Measurements from ENCODE around the gene ZNF180.
"Not testable (repeated sequence)": the region's sequence is repeated elsewhere in the genome, so short reads cannot be mapped to it uniquely, and the experiment has no call there.

The ZNF180 gene

DNA sequence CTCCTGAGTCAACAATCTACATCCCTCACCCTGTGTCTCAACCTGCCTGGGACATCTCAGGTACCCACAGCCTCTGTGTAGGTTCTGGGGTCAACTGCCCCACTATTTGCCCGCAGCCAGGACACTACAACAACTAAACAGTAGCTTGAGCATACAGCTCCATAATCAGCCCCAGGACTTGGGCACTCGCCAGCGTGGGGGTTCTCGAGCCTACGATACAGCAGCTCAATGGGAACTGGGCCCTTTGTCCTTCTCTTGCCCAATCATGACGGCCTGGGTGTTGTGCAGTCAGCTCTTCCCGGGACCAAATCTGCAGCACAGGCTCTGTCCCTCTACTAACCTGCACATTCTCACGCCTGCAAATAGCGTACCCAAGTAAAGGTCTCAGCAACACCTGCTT is 1.3 kb downstream of the ZNF180 start:
- no peak for DNase-seq (ENCODE audit: low spot score)

DNA sequence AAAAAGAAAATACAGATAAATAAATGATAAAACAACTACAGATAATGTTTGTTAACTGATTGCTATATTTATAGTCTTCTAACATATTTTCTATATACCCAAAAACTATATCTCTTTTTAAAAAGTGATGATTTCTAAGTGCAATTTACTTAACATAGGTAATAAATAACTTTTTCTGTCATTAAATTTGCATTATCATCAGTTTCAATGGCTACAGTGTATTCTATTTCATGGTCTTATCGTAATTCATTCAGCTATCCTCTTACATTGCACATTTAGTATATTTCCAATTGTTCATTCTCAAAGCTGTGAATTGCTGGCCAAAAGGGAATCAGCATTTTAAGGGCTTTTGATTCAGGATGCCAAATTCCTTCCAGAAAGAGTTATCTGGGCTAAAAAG is 3.6 kb downstream of the ZNF180 start:
- DNase-seq (ENCODE audit: low spot score) = no peak

DNA sequence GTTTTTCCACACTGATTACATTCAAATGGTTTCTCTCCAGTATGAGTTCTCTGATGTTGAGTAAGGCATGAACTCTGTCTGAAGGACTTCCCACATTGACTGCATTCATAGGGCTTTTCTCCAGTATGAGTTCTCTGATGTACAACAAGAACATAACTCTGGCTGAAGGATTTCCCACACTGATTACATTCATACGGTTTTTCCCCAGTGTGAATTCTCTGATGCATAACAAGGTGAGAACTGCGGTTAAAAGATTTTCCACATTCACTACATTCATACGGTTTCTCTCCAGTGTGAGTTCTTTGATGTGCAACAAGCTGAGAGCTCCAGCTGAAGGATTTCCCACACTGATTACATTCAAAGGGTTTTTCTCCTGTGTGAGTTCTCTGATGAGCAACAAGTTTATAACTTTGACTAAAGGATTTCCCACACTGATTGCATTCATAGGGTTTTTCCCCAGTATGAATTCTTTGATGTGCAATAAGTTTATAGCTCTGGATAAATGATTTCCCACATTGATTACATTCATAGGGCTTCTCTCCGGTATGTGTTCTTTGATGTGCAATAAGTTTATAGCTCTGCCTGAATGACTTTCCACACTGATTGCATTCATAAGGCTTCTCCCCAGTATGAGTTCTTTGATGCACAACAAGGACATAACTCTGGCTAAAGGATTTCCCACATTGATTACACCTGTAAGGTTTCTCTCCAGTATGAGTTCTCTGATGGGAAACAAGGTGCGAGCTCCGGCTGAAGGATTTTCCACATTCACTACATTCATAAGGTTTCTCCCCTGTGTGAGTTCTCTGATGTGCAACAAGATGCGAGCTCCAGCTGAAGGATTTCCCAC is 23.5 kb downstream of the ZNF180 start:
- no peak for DNase-seq (ENCODE audit: low spot score)

DNA sequence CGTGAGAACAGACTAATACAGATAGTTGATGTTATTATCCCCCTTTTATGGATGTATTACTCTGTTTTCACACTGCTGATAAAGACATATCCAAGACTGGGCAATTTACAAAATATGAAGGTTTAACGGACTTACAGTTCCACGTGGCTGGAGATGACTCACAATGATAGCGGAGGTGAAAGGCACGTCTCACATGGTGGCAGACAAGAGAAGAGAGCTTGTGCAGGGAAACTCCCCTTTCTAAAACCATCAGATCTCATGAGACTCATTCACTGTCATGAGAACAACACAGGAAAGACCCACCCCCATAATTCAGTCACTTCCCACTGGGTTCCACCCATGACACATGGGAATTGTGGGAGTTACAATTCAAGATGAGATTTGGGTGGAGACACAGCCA is 31.6 kb downstream of the ZNF180 start:
- not testable (repeated sequence) for DNase-seq (ENCODE audit: low spot score)

DNA sequence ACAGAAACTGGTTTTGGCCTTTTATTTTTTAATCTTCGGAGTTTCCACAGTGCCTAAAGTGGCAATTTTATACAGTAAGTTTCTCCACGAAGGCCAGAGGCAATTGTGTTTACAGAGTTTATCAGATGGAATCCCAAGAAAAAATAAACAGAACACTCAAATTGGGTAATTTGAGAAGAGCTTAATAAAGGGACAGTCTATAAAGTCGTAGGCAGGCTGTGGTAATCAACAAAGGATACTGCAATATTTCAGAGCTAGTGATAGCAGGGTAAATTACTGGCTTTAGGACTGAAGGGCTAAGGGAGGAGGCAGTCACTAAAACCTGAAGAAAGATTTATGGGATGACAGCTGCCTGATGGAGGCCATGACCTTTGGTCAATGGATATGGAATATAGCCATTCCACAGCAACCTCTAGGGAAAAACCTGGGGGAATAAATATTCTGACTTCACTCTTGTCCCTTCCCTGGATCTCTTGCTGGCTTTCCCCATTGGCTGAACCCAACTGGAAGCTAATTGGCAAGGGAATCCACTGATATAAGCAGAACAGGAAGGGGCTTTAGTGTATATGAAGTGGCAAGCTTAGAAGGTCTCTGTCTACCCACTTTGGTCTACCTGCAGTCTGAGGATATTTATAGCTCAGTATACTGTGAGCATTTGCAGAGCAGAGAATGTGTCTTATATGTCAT is 37.6 kb downstream of the ZNF180 start:
- DNase-seq (ENCODE audit: low spot score) = not testable (repeated sequence)

DNA sequence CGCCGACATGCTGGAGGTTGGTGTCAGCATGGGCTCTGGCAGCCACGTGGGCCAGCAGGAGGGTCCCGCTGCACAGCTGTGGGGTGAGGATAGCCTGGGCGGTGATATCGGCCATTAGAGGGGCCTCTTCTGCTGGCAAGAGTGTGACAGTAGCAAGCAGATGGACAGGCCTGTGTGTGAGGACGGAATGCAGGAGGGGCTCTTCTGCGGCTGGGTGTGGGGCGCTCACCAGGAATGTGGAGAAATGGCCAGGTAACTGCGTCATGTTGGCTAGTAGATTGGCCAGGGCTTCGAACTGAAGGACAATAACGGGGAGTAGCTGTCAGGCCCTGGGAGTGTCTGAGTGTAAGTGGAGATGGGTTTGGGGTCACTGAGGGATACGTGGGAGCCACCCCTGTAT is 44.3 kb downstream of the ZNF180 start:
- DNase-seq (ENCODE audit: low spot score) = not testable (repeated sequence)

DNA sequence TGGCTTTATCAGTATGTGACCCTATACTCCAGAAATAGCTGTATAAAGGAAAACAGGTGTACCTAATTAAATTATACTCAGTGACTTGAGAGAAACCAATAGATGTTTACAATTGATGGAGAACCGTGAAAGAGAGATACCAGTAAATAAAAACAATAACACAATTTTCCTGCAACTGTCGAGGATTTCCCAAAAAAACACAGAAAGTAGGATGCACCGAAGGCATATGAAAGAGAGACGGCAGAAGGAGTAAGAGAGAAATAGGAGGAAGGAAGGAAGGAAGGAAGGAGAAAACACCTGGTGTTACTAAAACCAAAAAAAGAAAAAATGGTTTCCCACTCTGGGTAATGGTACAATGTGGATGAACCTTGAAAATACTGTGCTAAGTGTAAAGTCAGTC is 45.2 kb downstream of the ZNF180 start:
- DNase-seq (ENCODE audit: low spot score) = no peak

DNA sequence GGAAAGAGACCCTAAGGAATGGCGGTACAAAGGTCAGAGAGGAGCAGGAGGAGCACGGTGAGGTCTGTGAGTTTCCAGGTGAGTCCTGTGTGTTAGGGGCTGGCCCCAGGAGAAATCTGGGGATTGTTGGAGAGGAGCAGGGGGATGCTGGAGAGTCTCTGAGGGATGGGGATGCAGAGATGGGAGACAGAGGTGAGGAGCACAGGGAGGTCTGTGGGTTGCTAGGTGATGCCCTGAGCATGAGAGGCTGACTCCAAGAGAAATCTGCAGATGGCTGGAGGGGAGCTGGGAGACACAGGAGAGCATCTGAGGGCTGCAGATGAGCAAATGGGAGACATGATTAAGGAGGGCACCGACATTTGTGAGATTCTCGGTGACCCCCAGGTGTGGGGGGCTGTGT is 48.0 kb downstream of the ZNF180 start:
- DNase-seq (ENCODE audit: low spot score) = no peak

DNA sequence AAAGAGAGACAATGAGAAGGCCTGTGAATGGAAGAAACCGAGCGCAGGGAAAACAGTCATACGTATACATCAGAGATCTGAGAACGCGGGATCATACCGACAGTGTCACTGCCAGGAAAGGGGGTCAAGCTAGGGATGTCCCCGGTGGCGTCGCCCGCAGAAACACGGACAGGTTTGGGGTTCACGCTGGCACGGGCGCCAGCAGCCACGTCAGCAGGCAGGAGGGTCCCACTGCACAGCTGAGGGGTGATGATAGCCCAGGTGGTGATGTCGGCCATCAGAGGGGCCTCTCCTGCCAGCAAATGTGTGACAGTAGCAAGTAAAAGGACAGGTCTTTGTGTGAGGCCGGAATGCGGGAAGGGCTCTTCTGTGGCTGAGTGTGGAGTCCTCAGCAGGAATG is 48.6 kb downstream of the ZNF180 start:
- DNase-seq (ENCODE audit: low spot score) = no peak

DNA sequence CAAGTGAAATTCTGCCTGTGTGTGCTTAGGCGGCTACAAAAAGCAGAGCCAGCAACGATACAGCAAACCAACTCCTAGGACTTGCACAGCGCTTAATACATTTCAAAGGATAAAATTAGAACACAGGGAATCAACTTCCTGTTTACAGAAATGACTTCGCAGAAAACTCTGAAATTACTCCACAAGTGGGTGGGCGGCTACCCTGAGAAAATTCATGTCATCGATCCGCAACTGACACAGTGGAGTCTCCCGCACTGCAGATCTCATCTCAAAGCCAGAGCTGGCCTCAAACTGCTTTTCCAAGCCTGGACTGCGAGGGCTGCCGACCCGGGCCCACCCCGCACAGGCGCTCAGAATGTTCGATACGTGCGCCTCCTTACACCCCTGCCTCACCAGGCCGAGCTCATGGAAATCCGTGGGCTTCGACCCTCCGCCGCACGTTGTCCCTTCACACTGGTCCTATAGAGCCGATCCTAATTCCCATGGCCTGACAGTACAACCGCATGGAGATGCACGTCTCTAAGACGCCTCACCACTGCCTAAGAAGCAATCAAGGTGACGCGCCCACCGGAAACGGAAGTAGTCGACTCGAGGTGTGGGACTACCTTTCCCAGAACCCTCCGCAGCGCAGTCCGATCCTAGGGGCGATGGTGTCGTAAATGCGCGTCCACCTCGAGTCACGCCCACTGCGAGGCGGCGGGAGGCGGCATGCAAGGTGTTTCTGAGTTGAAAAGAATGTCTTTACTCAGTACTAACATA is 52.2 kb downstream of the ZNF180 start, which contains the start of gene ZNF229:
ZNF229 (minus strand) TSS at position 557 of the 759 bp plus-strand sequence. CDS start 5,625 bp downstream, outside the sequence.
- DNase-seq (ENCODE audit: low spot score) = peak; percentile 87

DNA sequence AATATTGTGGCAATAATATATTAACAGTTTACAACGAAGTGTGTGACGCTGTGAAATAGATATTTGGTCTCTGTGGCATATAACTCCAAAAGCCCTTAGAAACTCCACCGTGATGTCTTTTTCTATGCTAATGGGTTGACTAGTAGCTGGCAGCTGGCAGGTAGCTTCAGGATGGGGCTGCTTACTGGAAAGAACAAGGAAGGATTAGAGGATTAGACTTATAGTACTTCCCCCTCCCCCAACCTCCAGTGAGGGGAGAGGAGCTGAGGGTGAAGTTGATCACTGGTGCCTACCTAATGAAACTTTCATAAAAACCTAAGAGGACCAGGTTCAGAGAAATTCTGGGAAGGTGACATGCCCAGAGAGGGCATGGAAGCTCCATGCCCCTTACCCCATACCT is 61.9 kb downstream of the ZNF180 start:
- DNase-seq (ENCODE audit: low spot score) = no peak

DNA sequence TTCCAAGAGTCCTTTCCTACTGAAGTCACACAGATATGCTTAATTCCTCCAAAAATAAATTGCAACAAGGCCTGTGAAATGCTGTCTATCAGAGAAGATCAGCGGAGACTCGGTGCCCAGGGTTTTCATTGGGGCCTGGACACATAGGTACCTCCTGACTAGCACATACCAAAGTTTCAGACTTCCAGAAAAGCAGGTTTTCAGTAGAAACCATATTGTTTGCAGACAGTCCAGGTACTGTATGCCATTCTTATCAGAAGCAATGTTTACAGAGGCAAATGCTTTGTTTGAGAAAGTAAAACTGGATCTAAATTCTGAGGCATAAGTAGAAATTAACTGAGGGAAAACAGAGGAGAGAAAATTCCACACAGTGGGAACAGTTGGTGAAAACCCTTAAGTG is 64.9 kb downstream of the ZNF180 start:
- DNase-seq (ENCODE audit: low spot score) = no peak

DNA sequence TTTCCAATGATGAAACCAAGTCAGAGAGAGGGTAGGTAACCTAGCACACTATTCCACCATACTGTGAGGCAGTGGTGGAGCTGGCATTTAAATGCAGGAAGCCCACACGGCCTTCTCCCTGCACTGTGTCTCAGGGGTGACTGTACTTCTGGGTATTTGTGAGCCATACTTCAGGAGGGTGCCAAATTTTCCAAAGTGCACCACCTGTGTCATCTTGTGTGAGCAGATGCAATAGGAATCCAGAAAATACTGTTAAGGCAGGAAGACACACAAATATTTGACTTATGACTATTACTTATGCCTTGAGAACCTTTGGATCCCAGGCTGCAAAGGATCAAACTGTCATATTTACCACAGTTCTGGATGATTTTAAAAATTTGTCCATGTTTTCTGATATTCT is 69.4 kb downstream of the ZNF180 start:
- DNase-seq (ENCODE audit: low spot score) = no peak
